Uterus (tissue), 4 donors: ENCODE data around the gene SNAI1. TPM values are rescaled to one million over a fixed set of nuclear protein-coding genes. Genes with fewer than 3 reads are reported as not detected.

Experiments used
- DNase-seq, 2 donors: peaks; one replicate each; pipeline ENCODE4 v3.0.0-alpha.2; 2019 to 2020
- H3K27ac ChIP-seq, 2 donors: fragments of 200-600 bp; sonication (generic); 1 replicate in 1 of 2; 2 replicates in 1 of 2; pipeline ENCODE4 v1.5.1; 2016 to 2018
- H3K27me3 ChIP-seq, 2 donors: fragments of 200-600 bp; sonication (generic); one replicate each; pipeline ENCODE4 v1.5.1; 2018 to 2019; ENCODE audit warnings: control low read depth in 1 of 2
- H3K36me3 ChIP-seq, 2 donors: fragments of 200-600 bp; sonication (generic); one replicate each; pipeline ENCODE4 v1.5.1; 2019; ENCODE audit warnings: control low read depth in 1 of 2
- H3K4me1 ChIP-seq, 2 donors: fragments of 200-600 bp; sonication (generic); one replicate each; pipeline ENCODE4 v1.5.1; 2018 to 2019; ENCODE audit warnings: control low read depth in 1 of 2
- H3K4me3 ChIP-seq, 2 donors: fragments of 200-600 bp; sonication (generic); 1 replicate in 1 of 2; 2 replicates in 1 of 2; pipeline ENCODE4 v1.5.1; 2018 to 2019; ENCODE audit warnings: mild to moderate bottlenecking in 1 of 2
- H3K9me3 ChIP-seq, 2 donors: fragments of 200-600 bp; sonication (generic); one replicate each; pipeline ENCODE4 v1.5.1; 2019; ENCODE audit warnings: control low read depth in 1 of 2
- POLR2A ChIP-seq, 2 donors: fragments of 450-650 bp; IDR thresholded peaks; one replicate each; pipeline ENCODE4 v1.6.1; 2016; ENCODE audit warnings: antibody characterized with exemption in 2 of 2, mild to moderate bottlenecking in 1 of 2, moderate library complexity in 1 of 2
- intact Hi-C: fragments of 100-400 bp; cut with DNase I; formaldehyde crosslinking; loops from one replicate; pipeline ENCODE4 v1.15.1; 2023; ENCODE audit warnings: low total_unique reads
- small RNA-seq: library from RNA; depleted of rRNA; stranded (forward); fragments of <200 nt; gene quantifications from one replicate; pipeline ENCODE3, GENCODE V24; 2016
- total RNA-seq, 4 donors: library from RNA; depleted of rRNA in 3 of 4; stranded (reverse); fragments of >200 nt in 3 of 4; gene quantifications; one replicate each; pipeline versions ENCODE4 v1.1.0 to v1.2.4, GENCODE V29; 2014 to 2023
- TF ChIP-seq, protein P1 (sequence below), 4 experiments: fragments of 200-600 bp in 2 of 4; fragments of 450-650 bp in 2 of 4; sonication (generic) in 2 of 4; IDR thresholded peaks; one replicate each; pipeline ENCODE4 v1.5.1; 2016 to 2019; ENCODE audit warnings: antibody characterized with exemption in 4 of 4, mild to moderate bottlenecking in 2 of 4, moderate library complexity in 1 of 4
- donor health status: DM: yes; HTN: yes; CAD: no.

SNAI1 gene
- total RNA-seq, 4 donors from 2014 or later: 1.0 to 15.4 (median 4.5) TPM

DNA sequence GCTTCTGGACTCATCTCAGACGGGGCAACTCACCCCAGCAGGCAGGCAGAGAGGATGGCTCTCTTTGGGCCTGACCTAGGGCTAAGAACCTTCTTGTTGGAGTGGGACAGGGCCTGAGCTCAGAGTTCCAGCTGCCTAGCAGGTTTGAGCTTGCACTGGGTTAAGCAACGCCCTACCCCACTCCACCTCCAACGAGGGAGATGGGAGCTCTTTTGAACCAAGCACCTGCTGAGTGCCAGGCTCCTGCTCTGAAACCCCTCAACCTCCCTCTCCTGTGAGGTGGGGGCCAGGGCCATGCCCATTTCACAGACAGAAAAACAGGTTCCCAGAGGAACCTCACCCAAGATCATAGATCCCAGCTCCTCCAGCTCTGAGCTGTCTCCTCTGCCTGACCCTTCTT lies 54.3 kb downstream of the SNAI1 start:
- DNase-seq: no peak
- intact Hi-C loops: no loop called here
- H3K27ac ChIP-seq: no peak overlapping the region

DNA sequence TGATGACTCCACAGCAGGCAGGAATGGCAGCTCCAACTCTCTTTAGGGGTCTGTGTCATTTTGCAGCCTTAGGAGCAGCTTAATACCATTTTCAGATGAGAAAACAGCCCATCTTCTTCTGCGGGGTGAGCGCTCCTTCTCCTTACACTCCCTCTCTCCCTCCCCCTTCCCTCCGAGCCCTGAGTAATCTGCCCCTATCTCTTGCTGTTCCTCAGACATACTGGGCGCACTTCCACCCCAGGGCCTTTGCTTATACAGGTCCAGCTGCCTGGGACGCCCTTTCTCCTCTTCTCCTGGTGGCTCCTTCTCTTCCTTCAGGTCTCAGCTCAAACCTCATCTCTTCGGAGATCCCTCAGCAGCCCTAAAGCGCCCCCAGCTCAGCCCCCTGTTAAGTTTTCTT lies 54.8 kb downstream of the SNAI1 start:
- TF ChIP-seq, protein P1, sequence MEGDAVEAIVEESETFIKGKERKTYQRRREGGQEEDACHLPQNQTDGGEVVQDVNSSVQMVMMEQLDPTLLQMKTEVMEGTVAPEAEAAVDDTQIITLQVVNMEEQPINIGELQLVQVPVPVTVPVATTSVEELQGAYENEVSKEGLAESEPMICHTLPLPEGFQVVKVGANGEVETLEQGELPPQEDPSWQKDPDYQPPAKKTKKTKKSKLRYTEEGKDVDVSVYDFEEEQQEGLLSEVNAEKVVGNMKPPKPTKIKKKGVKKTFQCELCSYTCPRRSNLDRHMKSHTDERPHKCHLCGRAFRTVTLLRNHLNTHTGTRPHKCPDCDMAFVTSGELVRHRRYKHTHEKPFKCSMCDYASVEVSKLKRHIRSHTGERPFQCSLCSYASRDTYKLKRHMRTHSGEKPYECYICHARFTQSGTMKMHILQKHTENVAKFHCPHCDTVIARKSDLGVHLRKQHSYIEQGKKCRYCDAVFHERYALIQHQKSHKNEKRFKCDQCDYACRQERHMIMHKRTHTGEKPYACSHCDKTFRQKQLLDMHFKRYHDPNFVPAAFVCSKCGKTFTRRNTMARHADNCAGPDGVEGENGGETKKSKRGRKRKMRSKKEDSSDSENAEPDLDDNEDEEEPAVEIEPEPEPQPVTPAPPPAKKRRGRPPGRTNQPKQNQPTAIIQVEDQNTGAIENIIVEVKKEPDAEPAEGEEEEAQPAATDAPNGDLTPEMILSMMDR (IDR thresholded peaks at IDR 0.05): no peak
- no peak for TF ChIP-seq POLR2A (IDR thresholded peaks at IDR 0.05)
- intact Hi-C loops: no loop called here
- Histone ChIP-seq H3K27me3 (no peaks in the 10 kb centered on the region), H3K27ac (no peak overlapping the region), H3K9me3 (no peaks in the 10 kb centered on the region), H3K4me1 (peaks cover 0 to 3% of the 10 kb centered on the region in 2 donors), H3K36me3 (no peaks in the 10 kb centered on the region), H3K4me3 (no peak overlapping the region)
- DNase-seq: no peak

More for the DNA sequence above, 54.3 kb downstream of the SNAI1 start:
- H3K4me3 ChIP-seq: no peak overlapping the region
- no peaks in the 10 kb centered on the region for H3K9me3 ChIP-seq
- H3K36me3 ChIP-seq: no peaks in the 10 kb centered on the region
- no peaks in the 10 kb centered on the region for H3K27me3 ChIP-seq
- H3K4me1 ChIP-seq: peaks cover 0 to 3% of the 10 kb centered on the region in 2 donors
- TF ChIP-seq POLR2A (IDR thresholded peaks at IDR 0.05): no peak
- TF ChIP-seq, protein P1 (IDR thresholded peaks at IDR 0.05): no peak

DNA sequence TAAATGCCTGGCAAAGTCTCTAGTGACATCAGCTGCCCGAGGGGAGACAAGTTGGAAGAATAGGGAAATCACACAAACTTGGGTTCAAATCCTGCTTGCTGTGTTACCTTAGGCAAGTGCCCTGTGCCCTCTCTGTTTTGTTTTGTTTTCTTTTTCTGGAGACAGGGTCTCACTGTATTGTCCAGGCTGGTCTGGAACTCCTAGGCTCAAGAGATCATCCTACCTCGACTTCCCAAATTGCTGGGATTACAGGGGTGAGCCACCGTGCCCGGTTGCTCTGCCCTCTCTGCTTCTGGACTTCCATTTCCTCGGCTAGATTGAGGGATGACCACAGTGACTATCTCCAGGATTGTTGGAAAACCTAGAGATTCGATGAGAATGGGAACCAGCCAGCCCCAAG lies 55.4 kb downstream of the SNAI1 start:
- no peak for DNase-seq
- H3K4me1 ChIP-seq: peaks cover 0 to 3% of the 10 kb centered on the region in 2 donors
- no peaks in the 10 kb centered on the region for H3K36me3 ChIP-seq
- intact Hi-C loops: no loop called here
- H3K4me3 ChIP-seq: no peak overlapping the region
- no peak for TF ChIP-seq POLR2A (IDR thresholded peaks at IDR 0.05)
- TF ChIP-seq, protein P1 (IDR thresholded peaks at IDR 0.05): no peak
- no peaks in the 10 kb centered on the region for H3K27me3 ChIP-seq
- no peak overlapping the region for H3K27ac ChIP-seq
- H3K9me3 ChIP-seq: no peaks in the 10 kb centered on the region

Small RNAs within 50 kb of the gene (small RNA-seq; reads per million reads assigned to genes)
- gene RF00017 (not detected), gene RNU6-147P (not detected)

Other genes with a start within 250 kb of the SNAI1 start
- 10 to 100 TPM in 1 of 4 donors, 1 to 10 TPM in 3; 1.3 to 12.8 (median 4.3) TPM for gene SLC9A8, start 170.2 kb upstream of the SNAI1 start, total RNA-seq
- gene SPATA2, start 67.5 kb upstream of the SNAI1 start, total RNA-seq: 1 to 10 TPM; 2.4 to 9.2 (median 3.5) TPM
- 100 to 1,000 TPM in 2 of 4 donors, 10 to 100 TPM in 2; 37.6 to 118 (median 88.0) TPM for gene RNF114, start 46.6 kb upstream of the SNAI1 start, total RNA-seq
- gene UBE2V1, start 130.2 kb downstream of the SNAI1 start, total RNA-seq: 100 to 1,000 TPM in 1 of 4 donors, 10 to 100 TPM in 3; 45.6 to 124 (median 62.9) TPM
- 10 to 100 TPM in 1 of 4 donors, 1 to 10 TPM in 3; 1.5 to 19.8 (median 6.1) TPM for gene PEDS1, start 170.7 kb downstream of the SNAI1 start, total RNA-seq
- 100 to 1,000 TPM in 1 of 4 donors, 10 to 100 TPM in 3; 15.6 to 100 (median 59.9) TPM for gene CEBPB, start 207.8 kb downstream of the SNAI1 start, total RNA-seq